Fibroblast of lung (primary cell): ENCODE data around the gene JARID2. TPM values are rescaled to one million over a fixed set of nuclear protein-coding genes. Genes with fewer than 3 reads are reported as not detected.

Source experiments
- DNase-seq, 2 donors: peaks; one replicate each; pipeline versions ENCODE4 v3.0.0 to v3.0.0-alpha.2; 2010; ENCODE audit warnings: low read depth in 2 of 2
- H2AFZ ChIP-seq: 2 replicates; pipeline ENCODE4 v1.5.1; 2012; ENCODE audit warnings: low read length, control low read depth, inconsistent platforms
- H3K27ac ChIP-seq: 2 replicates; pipeline ENCODE4 v1.5.1; 2011; ENCODE audit warnings: low read length, control low read depth; ENCODE audit not compliant: insufficient read depth
- H3K27me3 ChIP-seq: 2 replicates; pipeline ENCODE4 v1.5.1; 2011; ENCODE audit warnings: mild to moderate bottlenecking, low read length; ENCODE audit not compliant: control insufficient read depth, insufficient read depth
- H3K36me3 ChIP-seq: 2 replicates; pipeline ENCODE4 v1.5.1; 2011; ENCODE audit warnings: low read length; ENCODE audit not compliant: control insufficient read depth, insufficient read depth
- H3K4me1 ChIP-seq: 2 replicates; pipeline ENCODE4 v1.5.1; 2011; ENCODE audit warnings: low read length; ENCODE audit not compliant: control insufficient read depth, insufficient read depth; ENCODE audit errors: extremely low read depth
- H3K4me2 ChIP-seq: 2 replicates; pipeline ENCODE4 v1.5.1; 2011; ENCODE audit warnings: low read length, control low read depth; ENCODE audit not compliant: insufficient read depth; ENCODE audit errors: extremely low read depth
- H3K4me3 ChIP-seq, 4 experiments: fragments of 200-600 bp in 1 of 4; sonication (generic) in 1 of 4; replicated peaks in 1 of 4; 2 replicates each; pipeline ENCODE4 v1.5.1; 2011 to 2016; ENCODE audit warnings: low read length in 4 of 4, low read depth in 3 of 4, mild to moderate bottlenecking in 3 of 4, control low read depth in 2 of 4, inconsistent platforms in 1 of 4, mixed read lengths in 1 of 4; ENCODE audit not compliant: insufficient read depth in 1 of 4; ENCODE audit errors: control extremely low read depth in 1 of 4
- H3K79me2 ChIP-seq: 2 replicates; pipeline ENCODE4 v1.5.1; 2012; ENCODE audit warnings: mild to moderate bottlenecking, low read length, inconsistent platforms; ENCODE audit not compliant: control insufficient read depth, insufficient read depth
- H3K9ac ChIP-seq: 2 replicates; pipeline ENCODE4 v1.5.1; 2011; ENCODE audit warnings: mild to moderate bottlenecking, low read length, control low read depth; ENCODE audit not compliant: insufficient read depth
- H3K9me3 ChIP-seq: 2 replicates; pipeline ENCODE4 v1.5.1; 2012; ENCODE audit warnings: low read depth, low read length; ENCODE audit not compliant: control insufficient read depth, insufficient read depth
- H4K20me1 ChIP-seq: 2 replicates; pipeline ENCODE4 v1.5.1; 2011; ENCODE audit warnings: low read length; ENCODE audit not compliant: control insufficient read depth, insufficient read depth; ENCODE audit errors: extremely low read depth
- EZH2 ChIP-seq: IDR thresholded peaks from 2 replicates; pipeline ENCODE4 v1.5.1; 2012; ENCODE audit warnings: low read length, control low read depth, mild to moderate bottlenecking; ENCODE audit errors: missing control alignments
- polyA plus RNA-seq, 2 donors: library from polyadenylated mRNA; depleted of rRNA in 1 of 2; stranded (reverse) in 1 of 2; unstranded in 1 of 2; fragments of >200 nt; gene quantifications; 2 replicates each; pipeline ENCODE4 v1.2.1, GENCODE V29; 2011 to 2012; ENCODE audit warnings: missing spikeins in 1 of 2
- total RNA-seq: library from RNA; depleted of rRNA; stranded (reverse); fragments of >200 nt; gene quantifications from 2 replicates; pipeline ENCODE4 v1.2.1, GENCODE V29; 2014
- TF ChIP-seq, protein P1 (sequence below), 2 donors: IDR thresholded peaks in 1 of 2; conservative IDR thresholded peaks in 1 of 2; 1 replicate in 1 of 2; 2 replicates in 1 of 2; pipeline ENCODE4 v1.5.1; 2011 to 2012; ENCODE audit warnings: low read length in 2 of 2, control low read depth in 1 of 2, inconsistent platforms in 1 of 2, low read depth in 1 of 2, mild to moderate bottlenecking in 1 of 2

The JARID2 gene
- total and polyA plus RNA-seq, 2 donors (not counting 1 experiment from before 2014, with no cell fraction given) = 5.0 to 8.2 TPM

GRCh38 chr6:15392182-15392581 is 146.3 kb downstream of the JARID2 start:
- Histone ChIP-seq H3K27ac (no peak overlapping the region), H3K4me3 (no peak overlapping the region), H3K79me2 (peaks cover 12% of the 10 kb centered on the region), H3K27me3 (no peaks in the 10 kb centered on the region), H3K9me3 (no peaks in the 10 kb centered on the region), H4K20me1 (no peaks in the 10 kb centered on the region), H2AFZ (no peak overlapping the region), H3K9ac (no peak overlapping the region), H3K4me2 (no peak overlapping the region), H3K4me1 (peaks cover 8% of the 10 kb centered on the region), H3K36me3 (no peaks in the 10 kb centered on the region)
- TF ChIP-seq, protein P1, sequence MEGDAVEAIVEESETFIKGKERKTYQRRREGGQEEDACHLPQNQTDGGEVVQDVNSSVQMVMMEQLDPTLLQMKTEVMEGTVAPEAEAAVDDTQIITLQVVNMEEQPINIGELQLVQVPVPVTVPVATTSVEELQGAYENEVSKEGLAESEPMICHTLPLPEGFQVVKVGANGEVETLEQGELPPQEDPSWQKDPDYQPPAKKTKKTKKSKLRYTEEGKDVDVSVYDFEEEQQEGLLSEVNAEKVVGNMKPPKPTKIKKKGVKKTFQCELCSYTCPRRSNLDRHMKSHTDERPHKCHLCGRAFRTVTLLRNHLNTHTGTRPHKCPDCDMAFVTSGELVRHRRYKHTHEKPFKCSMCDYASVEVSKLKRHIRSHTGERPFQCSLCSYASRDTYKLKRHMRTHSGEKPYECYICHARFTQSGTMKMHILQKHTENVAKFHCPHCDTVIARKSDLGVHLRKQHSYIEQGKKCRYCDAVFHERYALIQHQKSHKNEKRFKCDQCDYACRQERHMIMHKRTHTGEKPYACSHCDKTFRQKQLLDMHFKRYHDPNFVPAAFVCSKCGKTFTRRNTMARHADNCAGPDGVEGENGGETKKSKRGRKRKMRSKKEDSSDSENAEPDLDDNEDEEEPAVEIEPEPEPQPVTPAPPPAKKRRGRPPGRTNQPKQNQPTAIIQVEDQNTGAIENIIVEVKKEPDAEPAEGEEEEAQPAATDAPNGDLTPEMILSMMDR (conservative IDR thresholded peaks at IDR 0.05 in 1 of 2, IDR thresholded peaks at IDR 0.05 in 1 of 2; ENCODE audit: low read depth in 1 of 2, low read length in 2 of 2) = no peak
- no peak for TF ChIP-seq EZH2
- DNase-seq = no peak

DNA sequence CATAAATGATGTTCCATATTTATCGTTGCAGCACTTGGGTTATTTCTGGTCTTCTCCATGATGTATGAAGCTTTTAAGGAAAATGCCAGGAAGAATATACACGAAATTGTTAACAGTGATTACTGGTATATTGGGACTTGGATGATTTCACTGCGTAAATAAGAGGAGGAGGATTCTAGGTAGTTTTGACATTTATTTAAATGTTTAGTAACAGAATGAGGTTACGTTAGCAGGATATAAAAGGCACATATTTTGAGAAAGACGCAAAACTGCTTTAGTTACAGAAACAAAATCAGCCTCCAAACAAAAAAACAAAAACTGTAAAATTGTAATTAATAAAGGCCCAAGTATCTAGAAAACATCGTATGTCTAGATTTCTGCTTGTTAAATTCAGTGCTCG is 147.7 kb downstream of the JARID2 start:
- Histone ChIP-seq H4K20me1 (no peaks in the 10 kb centered on the region), H3K4me3 (no peak overlapping the region), H3K4me2 (no peak overlapping the region), H3K9ac (no peak overlapping the region), H3K27ac (no peak overlapping the region), H2AFZ (no peak overlapping the region), H3K4me1 (peaks cover 8% of the 10 kb centered on the region), H3K79me2 (peaks cover 14% of the 10 kb centered on the region), H3K36me3 (no peaks in the 10 kb centered on the region), H3K9me3 (no peaks in the 10 kb centered on the region), H3K27me3 (no peaks in the 10 kb centered on the region)
- DNase-seq = no peak
- TF ChIP-seq EZH2 = no peak
- TF ChIP-seq, protein P1 (conservative IDR thresholded peaks at IDR 0.05 in 1 of 2, IDR thresholded peaks at IDR 0.05 in 1 of 2; ENCODE audit: low read depth in 1 of 2, low read length in 2 of 2) = no peak

GRCh38 chr6:15395087-15395486 is 149.2 kb downstream of the JARID2 start:
- no peak for DNase-seq
- H3K9me3 ChIP-seq = no peaks in the 10 kb centered on the region
- H3K36me3 ChIP-seq = no peaks in the 10 kb centered on the region
- H4K20me1 ChIP-seq = no peaks in the 10 kb centered on the region
- H3K4me2 ChIP-seq = no peak overlapping the region
- H3K27ac ChIP-seq = no peak overlapping the region
- H3K27me3 ChIP-seq = no peaks in the 10 kb centered on the region
- TF ChIP-seq, protein P1 (conservative IDR thresholded peaks at IDR 0.05 in 1 of 2, IDR thresholded peaks at IDR 0.05 in 1 of 2; ENCODE audit: low read depth in 1 of 2, low read length in 2 of 2) = no peak
- no peak for TF ChIP-seq EZH2
- H3K4me1 ChIP-seq = peaks cover 6% of the 10 kb centered on the region
- H2AFZ ChIP-seq = no peak overlapping the region
- H3K79me2 ChIP-seq = peaks cover 10% of the 10 kb centered on the region
- no peak overlapping the region for H3K9ac ChIP-seq
- H3K4me3 ChIP-seq = no peak overlapping the region
